Measurements from ENCODE around the gene MED25.

DNA sequence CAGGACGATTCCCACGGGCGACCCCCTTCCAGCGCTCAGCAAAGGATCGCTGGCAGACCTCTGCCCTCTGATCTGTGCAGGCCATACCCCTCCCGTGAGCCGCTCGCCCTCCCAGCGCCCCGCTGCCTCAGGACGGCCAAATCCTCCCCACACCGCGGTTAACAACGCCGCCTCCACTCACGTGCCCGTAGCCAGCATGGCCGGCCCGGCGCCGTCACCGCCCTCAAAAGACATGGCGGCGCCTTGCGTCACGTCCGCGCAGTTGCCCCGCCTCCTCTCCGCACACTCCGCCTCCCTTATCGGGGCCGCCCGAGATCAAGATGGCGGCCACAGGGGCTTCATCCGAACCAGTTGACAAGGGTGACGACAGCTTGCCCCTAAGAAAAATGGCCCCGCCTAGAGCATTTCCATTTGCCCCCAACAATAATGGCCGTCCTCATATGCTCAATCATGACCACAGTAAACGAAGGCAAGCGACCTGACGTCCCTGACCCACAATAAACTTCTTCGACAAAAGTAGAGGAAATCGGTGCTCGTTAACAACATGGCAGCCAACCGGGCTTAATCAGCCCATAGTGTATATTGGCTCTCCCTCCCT, 58.4 kb downstream of the MED25 start:
- TF ChIP-seq, protein P1, sequence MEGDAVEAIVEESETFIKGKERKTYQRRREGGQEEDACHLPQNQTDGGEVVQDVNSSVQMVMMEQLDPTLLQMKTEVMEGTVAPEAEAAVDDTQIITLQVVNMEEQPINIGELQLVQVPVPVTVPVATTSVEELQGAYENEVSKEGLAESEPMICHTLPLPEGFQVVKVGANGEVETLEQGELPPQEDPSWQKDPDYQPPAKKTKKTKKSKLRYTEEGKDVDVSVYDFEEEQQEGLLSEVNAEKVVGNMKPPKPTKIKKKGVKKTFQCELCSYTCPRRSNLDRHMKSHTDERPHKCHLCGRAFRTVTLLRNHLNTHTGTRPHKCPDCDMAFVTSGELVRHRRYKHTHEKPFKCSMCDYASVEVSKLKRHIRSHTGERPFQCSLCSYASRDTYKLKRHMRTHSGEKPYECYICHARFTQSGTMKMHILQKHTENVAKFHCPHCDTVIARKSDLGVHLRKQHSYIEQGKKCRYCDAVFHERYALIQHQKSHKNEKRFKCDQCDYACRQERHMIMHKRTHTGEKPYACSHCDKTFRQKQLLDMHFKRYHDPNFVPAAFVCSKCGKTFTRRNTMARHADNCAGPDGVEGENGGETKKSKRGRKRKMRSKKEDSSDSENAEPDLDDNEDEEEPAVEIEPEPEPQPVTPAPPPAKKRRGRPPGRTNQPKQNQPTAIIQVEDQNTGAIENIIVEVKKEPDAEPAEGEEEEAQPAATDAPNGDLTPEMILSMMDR (conservative IDR thresholded peaks at IDR 0.05; ENCODE audit: low read length), result no peak
- no peak for TF ChIP-seq EZH2phosphoT487 (IDR thresholded peaks at IDR 0.05; ENCODE audit: borderline replicate concordance)

Measured in Loucy (cell line).